ENCODE results near the gene SGTA.

SGTA gene

GRCh38 chr19:2728783-2729387, 54.2 kb downstream of the SGTA start:
- no peak for DNase-seq (ENCODE audit: low read depth in 2 of 3, low spot score in 2 of 3)

- no peak for DNase-seq (ENCODE audit: low read depth in 2 of 3, low spot score in 2 of 3)
Observed at GRCh38 chr19:2727640-2727944, 55.5 kb downstream of the SGTA start.

GRCh38 chr19:2726904-2727639, 56.0 kb downstream of the SGTA start:
- no peak for DNase-seq (ENCODE audit: low read depth in 2 of 3, low spot score in 2 of 3)

GRCh38 chr19:2726160-2726855, 56.8 kb downstream of the SGTA start:
- no peak for DNase-seq (ENCODE audit: low read depth in 2 of 3, low spot score in 2 of 3)

GRCh38 chr19:2724148-2724557, 58.9 kb downstream of the SGTA start:
- no peak for DNase-seq (ENCODE audit: low read depth in 2 of 3, low spot score in 2 of 3)

- no peak for DNase-seq (ENCODE audit: low read depth in 2 of 3, low spot score in 2 of 3)
Observed at GRCh38 chr19:2723747-2724146, 59.3 kb downstream of the SGTA start.

GRCh38 chr19:2723345-2723715, 59.7 kb downstream of the SGTA start:
- no peak for DNase-seq (ENCODE audit: low read depth in 2 of 3, low spot score in 2 of 3)

GRCh38 chr19:2722541-2723344, 60.3 kb downstream of the SGTA start:
- no peak for DNase-seq (ENCODE audit: low read depth in 2 of 3, low spot score in 2 of 3)

- DNase-seq (ENCODE audit: low read depth in 2 of 3, low spot score in 2 of 3), result no peak
Observed at GRCh38 chr19:2721570-2722540, 61.2 kb downstream of the SGTA start.

GRCh38 chr19:2720777-2721569, 62.1 kb downstream of the SGTA start, which contains the start of gene DIRAS1:
Gene DIRAS1, minus strand, starts transcription at chr19:2721372. Its CDS starts 3,566 bp downstream, at chr19:2717806.
- DNase-seq (ENCODE audit: low read depth in 2 of 3, low spot score in 2 of 3), result no peak

GRCh38 chr19:2719920-2720776, 62.9 kb downstream of the SGTA start:
- DNase-seq (ENCODE audit: low read depth in 2 of 3, low spot score in 2 of 3), result no peak

GRCh38 chr19:2719232-2719735, 63.8 kb downstream of the SGTA start:
- DNase-seq (ENCODE audit: low read depth in 2 of 3, low spot score in 2 of 3), result no peak

GRCh38 chr19:2717638-2718541, 65.2 kb downstream of the SGTA start:
- no peak for DNase-seq (ENCODE audit: low read depth in 2 of 3, low spot score in 2 of 3)

GRCh38 chr19:2716722-2717637, 66.1 kb downstream of the SGTA start:
- no peak for DNase-seq (ENCODE audit: low read depth in 2 of 3, low spot score in 2 of 3)

- DNase-seq (ENCODE audit: low read depth in 2 of 3, low spot score in 2 of 3), result no peak
Observed at GRCh38 chr19:2716275-2716650, 66.8 kb downstream of the SGTA start.

GRCh38 chr19:2715470-2716274, 67.4 kb downstream of the SGTA start:
- no peak for DNase-seq (ENCODE audit: low read depth in 2 of 3, low spot score in 2 of 3)
